LNCAP (cell line): ENCODE measurements around the gene PRDM15.

Source experiments
- TF ChIP-seq, protein P1 (sequence below): fragments of 450-650 bp; IDR thresholded peaks from 2 replicates; pipeline ENCODE4 v1.5.1; 2017; ENCODE audit warnings: mild to moderate bottlenecking

PRDM15 gene

DNA sequence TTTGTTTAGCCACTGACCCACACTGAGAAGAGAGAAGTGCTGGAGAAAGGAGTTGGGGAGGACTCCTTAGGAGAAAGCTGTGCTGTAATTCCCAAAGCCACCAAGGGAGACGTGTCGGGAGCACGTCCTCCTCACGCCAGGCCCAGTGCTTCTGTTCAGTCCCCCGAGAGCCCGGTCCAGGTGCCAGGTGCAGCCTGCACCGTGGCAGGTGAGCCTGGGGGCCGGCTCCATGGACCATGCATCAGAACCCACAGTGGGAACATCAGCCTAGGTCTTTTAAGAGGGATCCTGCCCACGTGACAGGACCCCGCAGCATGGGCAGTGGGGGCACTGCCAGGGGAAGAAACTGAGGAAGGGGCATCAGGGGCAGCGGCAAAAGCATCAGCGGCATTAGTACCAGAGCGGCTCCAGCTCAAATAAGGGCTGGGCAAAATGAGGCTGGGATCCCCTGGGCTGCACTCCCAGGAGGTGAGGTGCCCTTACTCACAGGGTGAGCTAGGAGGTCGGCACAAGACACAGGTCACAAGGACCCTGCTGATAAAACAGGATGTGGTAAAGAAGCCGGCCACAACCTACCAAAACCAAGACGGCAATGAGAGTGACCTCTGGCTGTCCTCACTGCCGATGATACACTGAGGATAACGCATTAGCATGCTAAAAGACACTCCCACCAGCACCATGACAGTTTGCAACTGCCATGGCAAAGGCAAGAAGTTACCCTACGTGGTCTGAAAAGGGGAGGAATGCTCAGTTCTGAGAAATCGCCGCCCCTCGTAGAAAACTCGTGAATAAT is 24.6 kb upstream of the PRDM15 start:
- TF ChIP-seq, protein P1, sequence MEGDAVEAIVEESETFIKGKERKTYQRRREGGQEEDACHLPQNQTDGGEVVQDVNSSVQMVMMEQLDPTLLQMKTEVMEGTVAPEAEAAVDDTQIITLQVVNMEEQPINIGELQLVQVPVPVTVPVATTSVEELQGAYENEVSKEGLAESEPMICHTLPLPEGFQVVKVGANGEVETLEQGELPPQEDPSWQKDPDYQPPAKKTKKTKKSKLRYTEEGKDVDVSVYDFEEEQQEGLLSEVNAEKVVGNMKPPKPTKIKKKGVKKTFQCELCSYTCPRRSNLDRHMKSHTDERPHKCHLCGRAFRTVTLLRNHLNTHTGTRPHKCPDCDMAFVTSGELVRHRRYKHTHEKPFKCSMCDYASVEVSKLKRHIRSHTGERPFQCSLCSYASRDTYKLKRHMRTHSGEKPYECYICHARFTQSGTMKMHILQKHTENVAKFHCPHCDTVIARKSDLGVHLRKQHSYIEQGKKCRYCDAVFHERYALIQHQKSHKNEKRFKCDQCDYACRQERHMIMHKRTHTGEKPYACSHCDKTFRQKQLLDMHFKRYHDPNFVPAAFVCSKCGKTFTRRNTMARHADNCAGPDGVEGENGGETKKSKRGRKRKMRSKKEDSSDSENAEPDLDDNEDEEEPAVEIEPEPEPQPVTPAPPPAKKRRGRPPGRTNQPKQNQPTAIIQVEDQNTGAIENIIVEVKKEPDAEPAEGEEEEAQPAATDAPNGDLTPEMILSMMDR, result no peak

DNA sequence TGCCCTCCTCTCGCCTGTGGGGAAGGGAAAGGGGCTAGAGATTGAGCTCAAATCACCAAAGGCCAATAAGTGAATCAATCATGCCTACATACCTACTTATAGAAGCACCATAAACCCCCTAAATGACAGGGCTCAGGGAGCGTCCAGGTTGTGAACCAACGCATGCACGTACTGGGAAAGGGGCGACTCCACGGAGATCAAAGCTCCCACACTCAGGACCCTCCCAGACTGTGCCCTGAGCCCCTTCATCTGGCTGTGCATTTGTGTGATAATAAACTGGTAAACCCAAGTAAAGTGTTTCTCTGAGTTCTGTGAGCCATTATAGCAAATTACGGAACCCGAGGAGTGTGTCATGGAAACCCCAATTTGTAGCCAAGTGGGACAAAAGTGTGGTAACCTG is 23.8 kb upstream of the PRDM15 start:
- TF ChIP-seq, protein P1, result no peak

DNA sequence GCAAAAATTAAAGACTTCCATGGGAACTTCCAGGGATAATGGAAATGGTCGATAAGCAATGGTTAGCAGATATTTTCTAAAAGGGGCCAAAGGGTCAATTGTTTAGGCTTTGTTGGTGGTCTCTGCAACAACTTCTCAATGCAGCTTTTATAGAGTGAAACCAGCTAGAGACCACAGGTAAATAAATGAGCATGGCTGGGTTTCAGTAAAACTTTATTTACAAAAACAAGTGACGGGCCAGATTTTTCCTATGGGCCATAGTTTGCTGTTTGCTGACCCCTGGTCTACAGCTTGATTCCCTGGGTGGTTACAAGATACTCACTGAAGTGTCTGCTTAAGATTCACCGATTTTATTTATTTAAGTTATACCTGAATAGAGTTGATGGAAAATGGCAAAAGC is 22.6 kb upstream of the PRDM15 start:
- TF ChIP-seq, protein P1, result no peak

DNA sequence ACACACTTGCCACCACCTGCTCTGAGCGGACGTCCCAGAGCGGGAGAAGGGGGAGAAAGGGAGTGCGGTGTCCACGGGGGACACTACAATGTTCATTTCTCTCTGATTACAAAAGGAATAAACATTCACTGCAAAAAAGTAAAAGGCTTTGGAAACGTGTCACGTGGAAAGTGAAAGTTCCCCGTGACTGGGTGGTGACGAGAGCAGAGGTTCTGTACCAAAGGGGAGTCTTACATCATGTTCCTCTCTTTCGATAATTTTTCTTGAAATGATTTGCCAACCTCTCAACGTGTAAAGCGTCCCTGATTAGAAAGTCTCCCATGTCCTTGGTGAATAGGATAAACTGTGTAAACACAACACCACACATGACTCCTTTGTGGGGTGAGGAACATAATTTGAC is 22.0 kb upstream of the PRDM15 start:
- TF ChIP-seq, protein P1, result no peak

DNA sequence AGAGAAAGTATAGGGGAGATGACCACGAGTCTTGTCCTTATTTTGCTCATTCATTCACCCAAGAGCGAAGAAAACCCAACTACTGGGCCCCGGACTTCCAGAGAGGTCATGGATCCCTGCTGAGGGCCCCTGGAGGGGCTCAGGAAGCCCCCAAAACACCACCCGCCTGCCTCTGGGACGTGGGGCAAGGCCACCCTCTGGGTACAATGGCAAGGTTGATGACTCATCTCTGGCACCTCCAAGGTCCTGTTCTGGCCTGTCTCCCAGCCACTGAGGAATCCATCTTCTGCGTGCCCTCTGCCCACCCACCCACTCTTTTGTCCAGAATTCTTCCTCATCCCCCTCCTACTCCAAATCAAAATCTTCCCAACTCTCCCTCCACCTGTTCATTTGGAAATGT is 21.3 kb upstream of the PRDM15 start:
- TF ChIP-seq, protein P1, result no peak

DNA sequence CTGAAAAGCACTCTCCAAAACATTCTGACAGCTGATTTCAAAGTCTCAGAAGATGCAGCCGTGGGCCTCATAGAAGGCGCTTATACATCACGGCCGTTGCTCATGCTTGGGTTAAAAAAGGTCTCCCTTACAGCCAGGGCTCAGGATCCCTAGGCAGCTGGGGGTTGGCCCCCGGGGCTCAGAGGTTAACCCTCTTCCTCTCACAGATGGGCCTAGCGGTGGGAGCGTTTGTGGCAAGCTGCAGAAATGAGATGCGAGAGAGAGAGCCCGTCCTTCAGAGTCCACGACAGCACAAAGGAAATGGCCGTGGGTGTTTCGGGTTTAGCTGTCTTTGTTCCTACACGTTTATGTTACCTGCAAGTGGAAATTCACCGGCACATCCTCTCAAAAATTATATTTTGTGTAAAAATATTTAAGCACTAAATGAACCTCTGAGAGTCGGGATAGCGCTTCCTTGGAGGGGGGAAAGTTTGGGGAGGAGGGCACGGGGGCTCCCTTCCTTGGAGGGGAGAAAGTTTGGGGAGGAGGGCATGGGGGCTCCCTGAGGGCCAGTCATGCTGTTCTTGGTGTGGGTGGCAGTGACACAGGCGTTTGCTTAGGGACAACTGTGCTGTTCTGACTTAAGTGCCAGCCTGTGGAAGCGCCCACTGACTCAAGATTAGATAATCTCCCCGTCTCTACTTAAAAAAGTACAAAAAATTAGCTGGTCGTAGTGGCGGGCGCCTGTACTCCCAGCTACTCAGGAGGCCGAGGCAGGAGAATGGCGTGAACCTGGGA is 20.5 kb upstream of the PRDM15 start:
- TF ChIP-seq, protein P1, result no peak

DNA sequence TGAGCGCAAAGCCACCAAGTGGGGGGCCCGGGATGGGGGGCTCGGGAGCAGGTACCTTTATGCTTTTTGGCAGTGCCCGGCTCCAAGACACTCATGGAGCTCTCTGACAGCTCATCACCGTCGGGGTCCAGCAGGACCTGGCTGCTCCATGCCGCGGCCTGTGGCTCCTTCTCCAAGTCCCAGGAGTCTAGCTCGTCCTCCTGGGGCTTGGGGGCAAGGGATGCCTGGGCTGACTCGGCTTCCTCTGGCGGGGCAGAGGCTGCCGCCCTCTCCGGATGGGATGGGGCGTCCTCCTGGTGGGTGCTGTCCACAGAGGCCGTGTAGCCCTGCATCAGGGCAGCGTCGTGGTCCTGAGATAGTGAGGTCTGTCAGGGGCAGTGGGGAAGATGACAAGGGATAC is 19.9 kb upstream of the PRDM15 start:
- TF ChIP-seq, protein P1, result no peak
